Measurements from ENCODE around the gene RBMS1. TPM values are rescaled to one million over a fixed set of nuclear protein-coding genes. Genes with fewer than 3 reads are reported as not detected.

RBMS1 gene
- polyA plus RNA-seq, 1 donor (not counting 4 experiments of a cell fraction or from before 2014, with no cell fraction given), result 89.1 TPM

- Histone ChIP-seq H3K79me2 (ENCODE audit: control insufficient read depth, insufficient read depth, low read length) (peaks cover 91% of the 10 kb centered on the region), H3K4me3 (ENCODE audit: control insufficient read depth in 2 of 3, extremely low read depth in 1 of 3, insufficient read depth in 2 of 3, low read depth in 1 of 3, low read length in 3 of 3) (peak overlapping the region in 2 of 3 experiments; percentile 16 to 30), H3K36me3 (ENCODE audit: control insufficient read depth in 2 of 2, extremely low read depth in 1 of 2, insufficient read depth in 2 of 2, low read length in 2 of 2) (peaks cover 0 to 4% of the 10 kb centered on the region in 2 experiments), H3K9ac (ENCODE audit: control insufficient read depth, extremely low read depth, insufficient read depth, low read length) (peak overlapping the region; percentile 55), H3K9me3 (ENCODE audit: control insufficient read depth, low read depth, low read length) (no peaks in the 10 kb centered on the region), H3K4me2 (ENCODE audit: control insufficient read depth, extremely low read depth, insufficient read depth, low read depth, low read length) (peak overlapping the region; percentile 76), H3K4me1 (ENCODE audit: control insufficient read depth, extremely low read depth, insufficient read depth, low read length) (peaks cover 51% of the 10 kb centered on the region), H3K9me1 (ENCODE audit: control insufficient read depth, extremely low read depth, insufficient read depth, low read length) (no peaks in the 10 kb centered on the region), H2AFZ (ENCODE audit: control insufficient read depth, low read length) (no peak overlapping the region), H3K27ac (ENCODE audit: control insufficient read depth, insufficient read depth, low read length) (peak overlapping the region; percentile 81), H3K27me3 (ENCODE audit: control insufficient read depth, extremely low read depth, insufficient read depth, low read length) (no peaks in the 10 kb centered on the region), H4K20me1 (ENCODE audit: control insufficient read depth, extremely low read depth, insufficient read depth, low read length) (no peaks in the 10 kb centered on the region)
- dilution Hi-C loops (cut with MboI; ENCODE audit: extremely low pct_ligation_motif_present, low sequenced_read_pairs), result no loop called here
- TF ChIP-seq EZH2 (IDR thresholded peaks at IDR 0.05; ENCODE audit: low read length) (no peak), CTCF (optimal IDR thresholded peaks at IDR 0.05 in 1 of 3, IDR thresholded peaks at IDR 0.05 in 1 of 3, conservative IDR thresholded peaks at IDR 0.05 in 1 of 3; ENCODE audit: extremely low read depth in 1 of 3, insufficient read depth in 2 of 3, low read length in 3 of 3) (no peak)
- no peak for DNase-seq (ENCODE audit: low read depth, low spot score)
- FAIRE-seq, result no peak
These were observed 96.1 kb downstream of the RBMS1 start for GRCh38 chr2:160397530-160397865.

GRCh38 chr2:160394153-160394552 lies 99.5 kb downstream of the RBMS1 start:
- H4K20me1 ChIP-seq (ENCODE audit: control insufficient read depth, extremely low read depth, insufficient read depth, low read length), result no peaks in the 10 kb centered on the region
- H3K4me2 ChIP-seq (ENCODE audit: control insufficient read depth, extremely low read depth, insufficient read depth, low read depth, low read length), result peak overlapping the region; percentile 2
- dilution Hi-C loops (cut with MboI; ENCODE audit: extremely low pct_ligation_motif_present, low sequenced_read_pairs), result no loop called here
- peaks cover 0 to 4% of the 10 kb centered on the region in 2 experiments for H3K36me3 ChIP-seq (ENCODE audit: control insufficient read depth in 2 of 2, extremely low read depth in 1 of 2, insufficient read depth in 2 of 2, low read length in 2 of 2)
- no peak overlapping the region for H2AFZ ChIP-seq (ENCODE audit: control insufficient read depth, low read length)
- H3K9ac ChIP-seq (ENCODE audit: control insufficient read depth, extremely low read depth, insufficient read depth, low read length), result no peak overlapping the region
- peaks cover 83% of the 10 kb centered on the region for H3K79me2 ChIP-seq (ENCODE audit: control insufficient read depth, insufficient read depth, low read length)
- FAIRE-seq (no peak), DNase-seq (ENCODE audit: low read depth, low spot score) (no peak)
- H3K9me3 ChIP-seq (ENCODE audit: control insufficient read depth, low read depth, low read length), result no peaks in the 10 kb centered on the region
- no peaks in the 10 kb centered on the region for H3K27me3 ChIP-seq (ENCODE audit: control insufficient read depth, extremely low read depth, insufficient read depth, low read length)
- no peak overlapping the region for H3K27ac ChIP-seq (ENCODE audit: control insufficient read depth, insufficient read depth, low read length)
- peaks cover 72% of the 10 kb centered on the region for H3K4me1 ChIP-seq (ENCODE audit: control insufficient read depth, extremely low read depth, insufficient read depth, low read length)
- TF ChIP-seq CTCF (optimal IDR thresholded peaks at IDR 0.05 in 1 of 3, IDR thresholded peaks at IDR 0.05 in 1 of 3, conservative IDR thresholded peaks at IDR 0.05 in 1 of 3; ENCODE audit: extremely low read depth in 1 of 3, insufficient read depth in 2 of 3, low read length in 3 of 3), result no peak
- no peak overlapping the region for H3K4me3 ChIP-seq (ENCODE audit: control insufficient read depth in 2 of 3, extremely low read depth in 1 of 3, insufficient read depth in 2 of 3, low read depth in 1 of 3, low read length in 3 of 3)
- H3K9me1 ChIP-seq (ENCODE audit: control insufficient read depth, extremely low read depth, insufficient read depth, low read length), result peaks cover 2% of the 10 kb centered on the region

Data from keratinocyte (primary cell).